HepG2 (cell line): ENCODE results near the gene RAB6A. TPM values are rescaled to one million over a fixed set of nuclear protein-coding genes. Genes with fewer than 3 reads are reported as not detected.
A peak's percentile ranks its signal among the peaks of the same experiment; 100 is the strongest.

ENCODE experiments used
- HNRNPUL1 ChIP-seq: fragments of 200-400 bp; formaldehyde crosslinking; IDR thresholded peaks from 2 replicates; pipeline ENCODE4 v1.6.1; 2017; ENCODE audit warnings: low read depth, mild to moderate bottlenecking, low read length, moderate library complexity
- POGZ ChIP-seq: sonication (generic); formaldehyde crosslinking; IDR thresholded peaks from 2 replicates; pipeline ENCODE4 v1.4.0; 2020; ENCODE audit warnings: mild to moderate bottlenecking, missing genetic modification reagents
- SOX13 ChIP-seq, 3 experiments: fragments of 450-650 bp in 1 of 3; sonication (generic) in 1 of 3; formaldehyde crosslinking in 1 of 3; IDR thresholded peaks in 2 of 3; conservative IDR thresholded peaks in 1 of 3; 2 replicates each; pipeline versions ENCODE4 v1.5.0 to v1.6.1; 2016 to 2020; ENCODE audit warnings: antibody characterized with exemption in 1 of 3, mild to moderate bottlenecking in 1 of 3, missing compliant biosample characterization in 1 of 3, missing genetic modification reagents in 1 of 3, moderate library complexity in 1 of 3
- SRY ChIP-seq: sonication (generic); formaldehyde crosslinking; IDR thresholded peaks from 2 replicates; pipeline ENCODE4 v1.8.0; 2022; ENCODE audit warnings: mild to moderate bottlenecking, missing genetic modification reagents
- TEAD2 ChIP-seq: sonication (generic); formaldehyde crosslinking; IDR thresholded peaks from 2 replicates; pipeline ENCODE4 v1.9.0; 2021; ENCODE audit warnings: missing genetic modification reagents
- ZBTB40 ChIP-seq, 2 experiments: fragments of 450-650 bp in 1 of 2; sonication (generic) in 1 of 2; formaldehyde crosslinking in 1 of 2; IDR thresholded peaks; 2 replicates each; pipeline versions ENCODE4 v1.6.1 to v1.8.0; 2016 to 2022; ENCODE audit warnings: antibody characterized with exemption in 1 of 2, mild to moderate bottlenecking in 1 of 2, missing genetic modification reagents in 1 of 2
- ZC3H13 ChIP-seq: sonication (generic); formaldehyde crosslinking; IDR thresholded peaks from 2 replicates; pipeline ENCODE4 v1.8.1; 2023; ENCODE audit warnings: mild to moderate bottlenecking, missing genetic modification reagents, moderate library complexity
- ZNF235 ChIP-seq: sonication (generic); formaldehyde crosslinking; IDR thresholded peaks from 2 replicates; pipeline ENCODE4 v1.8.1; 2023; ENCODE audit warnings: mild to moderate bottlenecking, missing genetic modification reagents, borderline replicate concordance
- ZNF24 ChIP-seq: fragments of 450-650 bp; IDR thresholded peaks from 2 replicates; pipeline ENCODE4 v1.6.1; 2017; ENCODE audit warnings: antibody characterized with exemption, mild to moderate bottlenecking
- ZNF431 ChIP-seq: sonication (generic); formaldehyde crosslinking; IDR thresholded peaks from 2 replicates; pipeline ENCODE4 v1.9.0; 2022; ENCODE audit warnings: missing genetic modification reagents, low read depth, mild to moderate bottlenecking, borderline replicate concordance
- ZNF451 ChIP-seq: sonication (generic); formaldehyde crosslinking; IDR thresholded peaks from 2 replicates; pipeline ENCODE4 v1.5.0; 2020; ENCODE audit warnings: mild to moderate bottlenecking, missing genetic modification reagents
- ZNF577 ChIP-seq: sonication (generic); formaldehyde crosslinking; IDR thresholded peaks from 2 replicates; pipeline ENCODE4 v1.4.0; 2020; ENCODE audit warnings: mild to moderate bottlenecking, low read depth, missing genetic modification reagents, borderline replicate concordance
- ZSCAN30 ChIP-seq: sonication (generic); formaldehyde crosslinking; IDR thresholded peaks from 2 replicates; pipeline ENCODE4 v1.5.0; 2020; ENCODE audit warnings: mild to moderate bottlenecking, missing genetic modification reagents
- polyA plus RNA-seq, 8 experiments: library from polyadenylated mRNA; depleted of rRNA in 3 of 8; stranded (reverse) in 7 of 8; unstranded in 1 of 8; fragments of >200 nt; fragmentation: Illumina TruSeq in 4 of 8; extraction: Trizol in 4 of 8; gene quantifications; 2 replicates each; pipeline versions ENCODE4 v1.2.1 to v1.2.3, GENCODE V29; 2011 to 2016; ENCODE audit warnings: low read depth in 4 of 8, missing spikeins in 1 of 8, mixed read lengths in 1 of 8; ENCODE audit not compliant: insufficient read depth in 1 of 8
- total RNA-seq, 5 experiments: library from RNA; depleted of rRNA; stranded (reverse); fragments of >200 nt; fragmentation: Illumina TruSeq; extraction: Trizol; gene quantifications; 2 replicates each; pipeline ENCODE4 v1.2.3, GENCODE V29; 2016; ENCODE audit warnings: low read depth in 1 of 5
- TF ChIP-seq, protein P1 (sequence below): sonication (generic); formaldehyde crosslinking; IDR thresholded peaks from 2 replicates; pipeline ENCODE4 v1.4.0; 2020; ENCODE audit warnings: missing genetic modification reagents
- TF ChIP-seq, protein P2 (sequence below): sonication (generic); formaldehyde crosslinking; IDR thresholded peaks from 2 replicates; pipeline ENCODE4 v1.9.0; 2021; ENCODE audit warnings: missing genetic modification reagents, borderline replicate concordance

The RAB6A gene
- total and polyA plus RNA-seq, 2 of the 13 experiments (the other 11 are each of a cell fraction or from before 2014, with no cell fraction given) = 74.3 to 121 TPM

- TF ChIP-seq ZBTB40 (IDR thresholded peaks at IDR 0.05) (no peak), ZBTB40 (CRISPR knock-in tag; IDR thresholded peaks at IDR 0.05) (no peak), ZNF24 (0 out of 2 replicates have a peak, but pooled peaks have one; percentile 37), HNRNPUL1 (no peak), ZNF431 (CRISPR knock-in tag) (peak; percentile 87; the same call in 1 of the 2 replicates), ZC3H13 (no peak), ZSCAN30 (CRISPR knock-in tag) (no peak), ZNF451 (CRISPR knock-in tag) (no peak), TEAD2 (no peak), ZNF577 (CRISPR knock-in tag) (no peak), SOX13 (IDR thresholded peaks at IDR 0.05) (no peak), SOX13 (CRISPR knock-in tag; conservative IDR thresholded peaks at IDR 0.05 in 1 of 2, IDR thresholded peaks at IDR 0.05 in 1 of 2) (0 out of 4 replicates have a peak, but pooled peaks of 1 of the 2 experiments have one; percentile 35), SRY (CRISPR knock-in tag) (peak; percentile 65), POGZ (CRISPR knock-in tag) (peak; percentile 73), ZNF235 (CRISPR knock-in tag) (no peak)
- TF ChIP-seq, protein P1, sequence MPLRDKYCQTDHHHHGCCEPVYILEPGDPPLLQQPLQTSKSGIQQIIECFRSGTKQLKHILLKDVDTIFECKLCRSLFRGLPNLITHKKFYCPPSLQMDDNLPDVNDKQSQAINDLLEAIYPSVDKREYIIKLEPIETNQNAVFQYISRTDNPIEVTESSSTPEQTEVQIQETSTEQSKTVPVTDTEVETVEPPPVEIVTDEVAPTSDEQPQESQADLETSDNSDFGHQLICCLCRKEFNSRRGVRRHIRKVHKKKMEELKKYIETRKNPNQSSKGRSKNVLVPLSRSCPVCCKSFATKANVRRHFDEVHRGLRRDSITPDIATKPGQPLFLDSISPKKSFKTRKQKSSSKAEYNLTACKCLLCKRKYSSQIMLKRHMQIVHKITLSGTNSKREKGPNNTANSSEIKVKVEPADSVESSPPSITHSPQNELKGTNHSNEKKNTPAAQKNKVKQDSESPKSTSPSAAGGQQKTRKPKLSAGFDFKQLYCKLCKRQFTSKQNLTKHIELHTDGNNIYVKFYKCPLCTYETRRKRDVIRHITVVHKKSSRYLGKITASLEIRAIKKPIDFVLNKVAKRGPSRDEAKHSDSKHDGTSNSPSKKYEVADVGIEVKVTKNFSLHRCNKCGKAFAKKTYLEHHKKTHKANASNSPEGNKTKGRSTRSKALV = no peak
- TF ChIP-seq, protein P2, sequence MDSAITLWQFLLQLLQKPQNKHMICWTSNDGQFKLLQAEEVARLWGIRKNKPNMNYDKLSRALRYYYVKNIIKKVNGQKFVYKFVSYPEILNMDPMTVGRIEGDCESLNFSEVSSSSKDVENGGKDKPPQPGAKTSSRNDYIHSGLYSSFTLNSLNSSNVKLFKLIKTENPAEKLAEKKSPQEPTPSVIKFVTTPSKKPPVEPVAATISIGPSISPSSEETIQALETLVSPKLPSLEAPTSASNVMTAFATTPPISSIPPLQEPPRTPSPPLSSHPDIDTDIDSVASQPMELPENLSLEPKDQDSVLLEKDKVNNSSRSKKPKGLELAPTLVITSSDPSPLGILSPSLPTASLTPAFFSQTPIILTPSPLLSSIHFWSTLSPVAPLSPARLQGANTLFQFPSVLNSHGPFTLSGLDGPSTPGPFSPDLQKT (CRISPR knock-in tag) = no peak
These were observed at the start of gene RAB6A (continued) for GRCh38 chr11:73760679-73761402.
